Activated T-cell treated with anti-CD3 and anti-CD28 coated beads for 24 hours (primary cell): ENCODE measurements around the gene CEP95.

Experiments used
- DNase-seq: peaks from one replicate; pipeline ENCODE4 v3.0.0-alpha.2; 2020; ENCODE audit warnings: low read depth

CEP95 gene

GRCh38 chr17:64515829-64516228 lies 9.1 kb downstream of the CEP95 start:
- DNase-seq = no peak

GRCh38 chr17:64519601-64520000 lies 12.8 kb downstream of the CEP95 start:
- no peak for DNase-seq

GRCh38 chr17:64520359-64520758 lies 13.6 kb downstream of the CEP95 start:
- DNase-seq = no peak

GRCh38 chr17:64527914-64528313 lies 21.1 kb downstream of the CEP95 start:
- DNase-seq = no peak

- no peak for DNase-seq
Measured at GRCh38 chr17:64529221-64529620, 22.4 kb downstream of the CEP95 start.

- no peak for DNase-seq
Measured at GRCh38 chr17:64531955-64532371, 25.2 kb downstream of the CEP95 start.

GRCh38 chr17:64532409-64532808 lies 25.6 kb downstream of the CEP95 start:
- no peak for DNase-seq

GRCh38 chr17:64533784-64534183 lies 27.0 kb downstream of the CEP95 start:
- DNase-seq = no peak

- no peak for DNase-seq
Measured at GRCh38 chr17:64534187-64534586, 27.4 kb downstream of the CEP95 start.

- no peak for DNase-seq
Measured at GRCh38 chr17:64535357-64535756, 28.6 kb downstream of the CEP95 start.

- DNase-seq = no peak
Measured at GRCh38 chr17:64536913-64537312, 30.1 kb downstream of the CEP95 start.

GRCh38 chr17:64537488-64537887 lies 30.7 kb downstream of the CEP95 start:
- DNase-seq = no peak

GRCh38 chr17:64538508-64539130 lies 31.8 kb downstream of the CEP95 start:
- DNase-seq = no peak

GRCh38 chr17:64540118-64540776 lies 33.5 kb downstream of the CEP95 start:
- no peak for DNase-seq

GRCh38 chr17:64544742-64545141 lies 38.0 kb downstream of the CEP95 start:
- no peak for DNase-seq

GRCh38 chr17:64546716-64547115 lies 39.9 kb downstream of the CEP95 start:
- DNase-seq = no peak

- no peak for DNase-seq
Measured at GRCh38 chr17:64547319-64547718, 40.5 kb downstream of the CEP95 start.

- DNase-seq = no peak
Measured at GRCh38 chr17:64551461-64551860, 44.7 kb downstream of the CEP95 start.

- no peak for DNase-seq
Measured at GRCh38 chr17:64554028-64554637, 47.4 kb downstream of the CEP95 start.

- no peak for DNase-seq
Measured at GRCh38 chr17:64555281-64555680, 48.5 kb downstream of the CEP95 start.

- no peak for DNase-seq
Measured at GRCh38 chr17:64564098-64564497, 57.3 kb downstream of the CEP95 start.

GRCh38 chr17:64565563-64565962 lies 58.8 kb downstream of the CEP95 start:
- DNase-seq = no peak

- no peak for DNase-seq
Measured at GRCh38 chr17:64571746-64572145, 65.0 kb downstream of the CEP95 start.
